HL-60 (cell line): Measurements from ENCODE around the gene NINJ2.

ENCODE experiments used
- DNase-seq, 2 experiments: peaks; one replicate each; pipeline ENCODE4 v3.0.0-alpha.2; 2010 to 2020; ENCODE audit warnings: low read depth in 1 of 2, low spot score in 1 of 2
- H3K27ac ChIP-seq: fragments of 250-450 bp; sonication (Bioruptor Pico); replicated peaks from 2 replicates; pipeline ENCODE4 v1.5.1; 2020; ENCODE audit warnings: mild to moderate bottlenecking, moderate library complexity
- H3K27me3 ChIP-seq: fragments of 250-450 bp; sonication (Bioruptor Pico); 2 replicates; pipeline ENCODE4 v1.5.1; 2021; ENCODE audit warnings: mild to moderate bottlenecking, moderate library complexity; ENCODE audit not compliant: insufficient read depth, poor library complexity, severe bottlenecking
- H3K4me3 ChIP-seq: replicated peaks from 2 replicates; pipeline ENCODE4 v1.5.1; 2011; ENCODE audit warnings: mild to moderate bottlenecking, control low read depth, low read length; ENCODE audit not compliant: insufficient read depth
- GABPA ChIP-seq: IDR thresholded peaks from 2 replicates; pipeline ENCODE4 v1.6.1; 2012; ENCODE audit warnings: low read depth
- POLR2AphosphoS5 ChIP-seq: IDR thresholded peaks from 2 replicates; pipeline ENCODE4 v1.6.1; 2012; ENCODE audit warnings: low read depth
- SPI1 ChIP-seq: IDR thresholded peaks from 2 replicates; pipeline ENCODE4 v1.6.1; 2012; ENCODE audit warnings: low read depth, mild to moderate bottlenecking, borderline replicate concordance
- TF ChIP-seq, protein P1 (sequence below): IDR thresholded peaks from one replicate; pipeline ENCODE4 v1.5.1; 2011; ENCODE audit warnings: low read length, control low read depth, inconsistent platforms; ENCODE audit not compliant: insufficient read depth
- TF ChIP-seq, protein P2 (sequence below): IDR thresholded peaks from 2 replicates; pipeline ENCODE4 v1.6.1; 2012; ENCODE audit warnings: low read depth; ENCODE audit not compliant: insufficient replicate concordance

The NINJ2 gene

DNA sequence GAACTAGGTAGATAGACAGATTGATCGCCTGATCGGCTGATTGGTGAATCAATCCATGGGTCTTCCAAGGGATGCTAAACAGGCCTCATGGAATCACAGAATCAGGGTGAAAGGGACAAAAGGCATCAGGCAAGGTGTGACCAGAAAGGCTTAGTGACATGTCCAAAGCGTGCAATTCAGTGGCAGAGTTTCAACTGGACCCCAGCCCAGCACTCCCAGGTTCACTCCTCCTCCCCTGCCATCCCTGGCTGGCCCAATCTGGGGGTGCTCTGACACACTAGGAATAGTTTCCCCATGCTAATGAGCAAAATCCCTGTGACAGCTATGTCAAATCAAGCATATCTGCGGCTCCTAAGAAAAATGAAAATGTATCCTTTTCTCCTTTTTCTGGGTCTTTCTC, 50.4 kb downstream of the NINJ2 start:
- H3K27me3 ChIP-seq = no peaks in the 10 kb centered on the region
- no peak overlapping the region for H3K27ac ChIP-seq
- H3K4me3 ChIP-seq = no peak overlapping the region
- TF ChIP-seq POLR2AphosphoS5 (no peak), GABPA (no peak), SPI1 (no peak)
- TF ChIP-seq, protein P1, sequence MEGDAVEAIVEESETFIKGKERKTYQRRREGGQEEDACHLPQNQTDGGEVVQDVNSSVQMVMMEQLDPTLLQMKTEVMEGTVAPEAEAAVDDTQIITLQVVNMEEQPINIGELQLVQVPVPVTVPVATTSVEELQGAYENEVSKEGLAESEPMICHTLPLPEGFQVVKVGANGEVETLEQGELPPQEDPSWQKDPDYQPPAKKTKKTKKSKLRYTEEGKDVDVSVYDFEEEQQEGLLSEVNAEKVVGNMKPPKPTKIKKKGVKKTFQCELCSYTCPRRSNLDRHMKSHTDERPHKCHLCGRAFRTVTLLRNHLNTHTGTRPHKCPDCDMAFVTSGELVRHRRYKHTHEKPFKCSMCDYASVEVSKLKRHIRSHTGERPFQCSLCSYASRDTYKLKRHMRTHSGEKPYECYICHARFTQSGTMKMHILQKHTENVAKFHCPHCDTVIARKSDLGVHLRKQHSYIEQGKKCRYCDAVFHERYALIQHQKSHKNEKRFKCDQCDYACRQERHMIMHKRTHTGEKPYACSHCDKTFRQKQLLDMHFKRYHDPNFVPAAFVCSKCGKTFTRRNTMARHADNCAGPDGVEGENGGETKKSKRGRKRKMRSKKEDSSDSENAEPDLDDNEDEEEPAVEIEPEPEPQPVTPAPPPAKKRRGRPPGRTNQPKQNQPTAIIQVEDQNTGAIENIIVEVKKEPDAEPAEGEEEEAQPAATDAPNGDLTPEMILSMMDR = no peak
- TF ChIP-seq, protein P2, sequence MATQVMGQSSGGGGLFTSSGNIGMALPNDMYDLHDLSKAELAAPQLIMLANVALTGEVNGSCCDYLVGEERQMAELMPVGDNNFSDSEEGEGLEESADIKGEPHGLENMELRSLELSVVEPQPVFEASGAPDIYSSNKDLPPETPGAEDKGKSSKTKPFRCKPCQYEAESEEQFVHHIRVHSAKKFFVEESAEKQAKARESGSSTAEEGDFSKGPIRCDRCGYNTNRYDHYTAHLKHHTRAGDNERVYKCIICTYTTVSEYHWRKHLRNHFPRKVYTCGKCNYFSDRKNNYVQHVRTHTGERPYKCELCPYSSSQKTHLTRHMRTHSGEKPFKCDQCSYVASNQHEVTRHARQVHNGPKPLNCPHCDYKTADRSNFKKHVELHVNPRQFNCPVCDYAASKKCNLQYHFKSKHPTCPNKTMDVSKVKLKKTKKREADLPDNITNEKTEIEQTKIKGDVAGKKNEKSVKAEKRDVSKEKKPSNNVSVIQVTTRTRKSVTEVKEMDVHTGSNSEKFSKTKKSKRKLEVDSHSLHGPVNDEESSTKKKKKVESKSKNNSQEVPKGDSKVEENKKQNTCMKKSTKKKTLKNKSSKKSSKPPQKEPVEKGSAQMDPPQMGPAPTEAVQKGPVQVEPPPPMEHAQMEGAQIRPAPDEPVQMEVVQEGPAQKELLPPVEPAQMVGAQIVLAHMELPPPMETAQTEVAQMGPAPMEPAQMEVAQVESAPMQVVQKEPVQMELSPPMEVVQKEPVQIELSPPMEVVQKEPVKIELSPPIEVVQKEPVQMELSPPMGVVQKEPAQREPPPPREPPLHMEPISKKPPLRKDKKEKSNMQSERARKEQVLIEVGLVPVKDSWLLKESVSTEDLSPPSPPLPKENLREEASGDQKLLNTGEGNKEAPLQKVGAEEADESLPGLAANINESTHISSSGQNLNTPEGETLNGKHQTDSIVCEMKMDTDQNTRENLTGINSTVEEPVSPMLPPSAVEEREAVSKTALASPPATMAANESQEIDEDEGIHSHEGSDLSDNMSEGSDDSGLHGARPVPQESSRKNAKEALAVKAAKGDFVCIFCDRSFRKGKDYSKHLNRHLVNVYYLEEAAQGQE = no peak
- DNase-seq = no peak

DNA sequence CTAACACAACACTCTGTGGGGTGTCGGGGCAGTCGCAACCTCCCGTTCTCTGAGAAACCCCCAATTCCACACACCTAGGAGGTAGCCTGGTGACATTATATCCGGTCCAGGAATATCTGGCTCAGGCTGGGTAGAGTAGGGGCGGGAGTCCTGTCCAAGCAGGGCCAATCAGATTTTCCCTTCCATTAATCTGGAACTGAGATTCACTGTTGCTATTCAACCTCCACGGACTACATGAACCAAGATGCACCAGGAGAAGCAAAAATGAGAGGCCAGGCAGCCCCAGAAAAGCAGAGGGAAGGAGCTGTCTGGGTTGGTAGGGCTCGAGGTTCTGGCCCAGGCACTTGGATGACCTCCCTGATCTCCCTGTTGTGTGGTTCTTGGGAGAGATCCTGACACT, 51.0 kb downstream of the NINJ2 start:
- no peak for DNase-seq

DNA sequence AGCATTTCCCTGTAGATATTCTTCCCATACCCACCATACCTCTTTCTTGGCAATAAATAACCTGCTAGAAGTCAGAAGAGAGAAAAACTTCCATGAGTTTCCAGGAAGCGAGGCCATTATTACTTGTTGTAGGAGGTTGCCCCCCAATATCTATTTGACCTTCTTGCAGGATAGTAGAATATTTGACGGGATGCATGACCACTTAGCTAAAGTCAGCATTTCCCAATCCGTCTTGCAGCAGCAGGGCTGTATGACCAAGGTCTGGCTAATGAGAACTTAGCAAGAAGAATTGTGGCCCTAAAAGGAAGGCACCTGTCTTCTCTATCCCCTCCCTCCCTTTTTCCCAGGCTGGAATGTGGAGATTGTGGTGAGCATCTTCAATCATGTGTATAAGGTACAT, 51.5 kb downstream of the NINJ2 start:
- Histone ChIP-seq H3K27ac (peak overlapping the region; percentile 97), H3K27me3 (no peaks in the 10 kb centered on the region), H3K4me3 (no peak overlapping the region)
- DNase-seq = no peak
- TF ChIP-seq POLR2AphosphoS5 = no peak

More for the DNA sequence above, 51.0 kb downstream of the NINJ2 start:
- Histone ChIP-seq H3K27ac (no peak overlapping the region), H3K27me3 (no peaks in the 10 kb centered on the region), H3K4me3 (no peak overlapping the region)
- TF ChIP-seq, protein P1 = no peak
- TF ChIP-seq SPI1 (no peak), POLR2AphosphoS5 (no peak), GABPA (no peak)
- TF ChIP-seq, protein P2 = no peak

DNA sequence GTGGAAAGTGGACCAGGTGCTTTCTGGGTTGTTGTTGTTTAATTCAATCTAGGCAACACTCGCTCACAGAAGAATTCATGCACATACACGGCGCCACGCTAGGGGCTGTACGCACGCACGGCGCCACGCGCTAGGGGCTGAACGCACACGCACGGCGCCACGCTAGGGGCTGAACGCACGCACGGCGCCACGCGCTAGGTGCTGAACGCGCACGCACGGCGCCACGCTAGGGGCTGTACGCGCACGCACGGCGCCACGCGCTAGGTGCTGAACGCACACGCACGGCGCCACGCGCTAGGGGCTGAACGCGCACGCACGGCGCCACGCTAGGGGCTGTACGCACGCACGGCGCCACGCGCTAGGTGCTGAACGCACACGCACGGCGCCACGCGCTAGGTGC, 54.3 kb downstream of the NINJ2 start:
- Histone ChIP-seq H3K4me3 (no peak overlapping the region), H3K27me3 (no peaks in the 10 kb centered on the region), H3K27ac (no peak overlapping the region)
- DNase-seq = no peak
- TF ChIP-seq POLR2AphosphoS5 (no peak), SPI1 (no peak), GABPA (no peak)
- TF ChIP-seq, protein P1 = no peak
- TF ChIP-seq, protein P2 = no peak
